ENCODE results near the gene TTC12.
"Not testable (repeated sequence)": the region's sequence is repeated elsewhere in the genome, so short reads cannot be mapped to it uniquely, and the experiment has no call there.

GRCh38 chr11:113298496-113298895 is 15.9 kb upstream of the TTC12 start:
- not testable (repeated sequence) for TF ChIP-seq CTCF, POLR2A (IDR thresholded peaks at IDR 0.05)
